H9 (cell line): ENCODE data around the gene PTGER2. TPM values are rescaled to one million over a fixed set of nuclear protein-coding genes. Genes with fewer than 3 reads are reported as not detected.

ENCODE experiments used
- DNase-seq: peaks from one replicate; pipeline ENCODE4 v3.0.0-alpha.2; 2017
- H2AFZ ChIP-seq: one replicate; pipeline ENCODE4 v1.6.1; 2013; ENCODE audit warnings: mild to moderate bottlenecking, low read length, control low read depth, moderate library complexity
- H2AK5ac ChIP-seq: 2 replicates; pipeline ENCODE4 v1.6.1; 2013; ENCODE audit warnings: low read length, control low read depth, mixed read lengths; ENCODE audit not compliant: insufficient read length
- H2BK120ac ChIP-seq: one replicate; pipeline ENCODE4 v1.6.1; 2013; ENCODE audit warnings: low read depth, mild to moderate bottlenecking, low read length, control low read depth, inconsistent platforms; ENCODE audit not compliant: poor library complexity, severe bottlenecking
- H2BK12ac ChIP-seq: 2 replicates; pipeline ENCODE4 v1.6.1; 2013; ENCODE audit warnings: low read length, control low read depth, mixed read lengths, low read depth; ENCODE audit not compliant: insufficient read length
- H2BK15ac ChIP-seq: 2 replicates; pipeline ENCODE4 v1.6.1; 2013; ENCODE audit warnings: low read depth, low read length, control low read depth
- H2BK20ac ChIP-seq: one replicate; pipeline ENCODE4 v1.6.1; 2013; ENCODE audit warnings: low read depth, mild to moderate bottlenecking, low read length, control low read depth, inconsistent platforms; ENCODE audit not compliant: poor library complexity, severe bottlenecking
- H2BK5ac ChIP-seq: 2 replicates; pipeline ENCODE4 v1.6.1; 2013; ENCODE audit warnings: low read length, control low read depth, mixed read lengths; ENCODE audit not compliant: insufficient read length
- H3K14ac ChIP-seq: 2 replicates; pipeline ENCODE4 v1.6.1; 2013; ENCODE audit warnings: low read length, control low read depth; ENCODE audit not compliant: insufficient read depth
- H3K18ac ChIP-seq: 2 replicates; pipeline ENCODE4 v1.6.1; 2013; ENCODE audit warnings: low read depth, mild to moderate bottlenecking, mixed read lengths, low read length, control low read depth; ENCODE audit not compliant: insufficient read length
- H3K23ac ChIP-seq: 2 replicates; pipeline ENCODE4 v1.6.1; 2013; ENCODE audit warnings: low read length, control low read depth, mixed read lengths, low read depth; ENCODE audit not compliant: insufficient read length
- H3K23me2 ChIP-seq: 2 replicates; pipeline ENCODE4 v1.6.1; 2013; ENCODE audit warnings: low read depth, mild to moderate bottlenecking, mixed read lengths, low read length, control low read depth; ENCODE audit not compliant: insufficient read length, poor library complexity, severe bottlenecking
- H3K27ac ChIP-seq: 2 replicates; pipeline ENCODE4 v1.5.1; 2013; ENCODE audit warnings: low read length, control low read depth, mixed read lengths, low read depth; ENCODE audit not compliant: insufficient read length
- H3K27me3 ChIP-seq: 2 replicates; pipeline ENCODE4 v1.6.1; 2013; ENCODE audit warnings: low read length, control low read depth, inconsistent platforms; ENCODE audit not compliant: insufficient read depth
- H3K4ac ChIP-seq: 2 replicates; pipeline ENCODE4 v1.6.1; 2013; ENCODE audit warnings: low read depth, mild to moderate bottlenecking, control low read depth, inconsistent platforms, low read length, moderate library complexity
- H3K4me1 ChIP-seq: 2 replicates; pipeline ENCODE4 v1.6.1; 2013; ENCODE audit warnings: low read length, control low read depth, inconsistent platforms; ENCODE audit not compliant: insufficient read depth
- H3K4me2 ChIP-seq: 2 replicates; pipeline ENCODE4 v1.6.1; 2013; ENCODE audit warnings: low read length, control low read depth, mixed read lengths; ENCODE audit not compliant: insufficient read length, insufficient read depth
- H3K56ac ChIP-seq: 2 replicates; pipeline ENCODE4 v1.6.1; 2013; ENCODE audit warnings: low read depth, mild to moderate bottlenecking, mixed read lengths, low read length, control low read depth; ENCODE audit not compliant: insufficient read length
- H3K79me1 ChIP-seq: 2 replicates; pipeline ENCODE4 v1.6.1; 2013; ENCODE audit warnings: low read depth, mild to moderate bottlenecking, moderate library complexity, low read length, control low read depth, inconsistent platforms; ENCODE audit not compliant: insufficient read depth, poor library complexity, severe bottlenecking
- H3K79me2 ChIP-seq: 2 replicates; pipeline ENCODE4 v1.6.1; 2013; ENCODE audit warnings: low read length, control low read depth, inconsistent platforms; ENCODE audit not compliant: insufficient read depth
- H3K9ac ChIP-seq: 2 replicates; pipeline ENCODE4 v1.6.1; 2013; ENCODE audit warnings: low read length, control low read depth, mixed read lengths; ENCODE audit not compliant: insufficient read length; ENCODE audit errors: extremely low read depth
- H3K9me3 ChIP-seq: one replicate; pipeline ENCODE4 v1.6.1; 2013; ENCODE audit warnings: low read depth, low read length, inconsistent platforms; ENCODE audit not compliant: control insufficient read depth
- H3T11ph ChIP-seq: one replicate; pipeline ENCODE4 v1.6.1; 2013; ENCODE audit warnings: mild to moderate bottlenecking, low read length, control low read depth, inconsistent platforms
- H4K20me1 ChIP-seq: one replicate; pipeline ENCODE4 v1.6.1; 2013; ENCODE audit not compliant: control insufficient read depth, insufficient read length, insufficient read depth
- H4K5ac ChIP-seq: 2 replicates; pipeline ENCODE4 v1.6.1; 2013; ENCODE audit warnings: low read depth, mild to moderate bottlenecking, mixed read lengths, low read length, control low read depth; ENCODE audit not compliant: insufficient read length
- H4K8ac ChIP-seq: replicated peaks from 2 replicates; pipeline ENCODE4 v1.6.1; 2013; ENCODE audit warnings: low read length, control low read depth, mixed read lengths, low read depth; ENCODE audit not compliant: insufficient read length
- H4K91ac ChIP-seq: 2 replicates; pipeline ENCODE4 v1.6.1; 2013; ENCODE audit warnings: low read depth, mild to moderate bottlenecking, moderate library complexity, mixed read lengths, low read length, control low read depth; ENCODE audit not compliant: insufficient read length
- H3K27ac Mint-ChIP-seq, 3 experiments: 2 replicates in 2 of 3; 3 replicates in 1 of 3; pipeline ENCODE4 v1.8.0; 2020 to 2021; ENCODE audit warnings: mixed read lengths in 3 of 3, mild to moderate bottlenecking in 1 of 3, moderate library complexity in 1 of 3
- H3K27me3 Mint-ChIP-seq: 2 replicates; pipeline ENCODE4 v1.8.0; 2021; ENCODE audit warnings: low read depth, mild to moderate bottlenecking, moderate library complexity, mixed read lengths
- H3K36me3 Mint-ChIP-seq, 3 experiments: 2 replicates in 2 of 3; 3 replicates in 1 of 3; pipeline ENCODE4 v1.8.0; 2020 to 2021; ENCODE audit warnings: low read depth in 3 of 3, mixed read lengths in 3 of 3; ENCODE audit not compliant: insufficient read depth in 1 of 3
- H3K4me1 Mint-ChIP-seq, 2 experiments: 2 replicates each; pipeline ENCODE4 v1.8.0; 2020; ENCODE audit warnings: mixed read lengths in 2 of 2
- H3K4me3 Mint-ChIP-seq, 2 experiments: 2 replicates in 1 of 2; 3 replicates in 1 of 2; pipeline ENCODE4 v1.8.0; 2020 to 2021; ENCODE audit warnings: mild to moderate bottlenecking in 2 of 2, mixed read lengths in 2 of 2, moderate library complexity in 1 of 2
- H3K9me3 Mint-ChIP-seq, 2 experiments: 2 replicates in 1 of 2; 3 replicates in 1 of 2; pipeline ENCODE4 v1.8.0; 2020; ENCODE audit warnings: mild to moderate bottlenecking in 2 of 2, mixed read lengths in 2 of 2, moderate library complexity in 1 of 2
- CTCF ChIP-seq: fragments of 200-600 bp; sonication (generic); conservative IDR thresholded peaks from 3 replicates; pipeline ENCODE4 v1.8.0; 2021; ENCODE audit warnings: antibody characterized with exemption, mild to moderate bottlenecking
- WGBS: extraction: QIAGEN DNeasy Blood & Tissue Kit; methylation state at CpG from one replicate; pipeline ENCODE4 v1.1.7; 2013; ENCODE audit warnings: missing lambda C conversion rate, low lambda C conversion rate, mixed read lengths; ENCODE audit not compliant: insufficient read length; ENCODE audit errors: extremely low coverage; 5-methylcytosine and 5-hydroxymethylcytosine counted together
- total RNA-seq: library from RNA; stranded (reverse); gene quantifications from 2 replicates; pipeline ENCODE4 v1.2.1, GENCODE V29; 2021

PTGER2 gene
- total RNA-seq, 1 experiment from 2014 or later: 1.0 TPM

- no peak overlapping the region for H3K23ac ChIP-seq
- no peak overlapping the region for H4K5ac ChIP-seq
- H2BK20ac ChIP-seq: no peak overlapping the region
- Mint-ChIP-seq H3K36me3 (no peaks in the 10 kb centered on the region; a peak in 1 of 7 replicates), H3K4me3 (no peak overlapping the region; a peak in 1 of 5 replicates), H3K27ac (no peak overlapping the region), H3K9me3 (no peaks in the 10 kb centered on the region), H3K27me3 (no peaks in the 10 kb centered on the region), H3K4me1 (peaks cover 32% of the 10 kb centered on the region in 2 experiments)
- no peak overlapping the region for H3K18ac ChIP-seq
- H3K23me2 ChIP-seq: no peaks in the 10 kb centered on the region
- H2BK12ac ChIP-seq: no peak overlapping the region
- no peaks in the 10 kb centered on the region for H3K79me1 ChIP-seq
- H3K79me2 ChIP-seq: no peaks in the 10 kb centered on the region
- no peaks in the 10 kb centered on the region for H3K27me3 ChIP-seq
- no peak overlapping the region for H4K91ac ChIP-seq
- H3K4ac ChIP-seq: no peak overlapping the region
- H3K9me3 ChIP-seq: no peaks in the 10 kb centered on the region
- H3K56ac ChIP-seq: no peak overlapping the region
- no peak overlapping the region for H3K14ac ChIP-seq
- DNase-seq: no peak
- H3K27ac ChIP-seq: no peak overlapping the region
- no peak overlapping the region for H2BK5ac ChIP-seq
- H2AK5ac ChIP-seq: no peak overlapping the region
- H3K4me2 ChIP-seq: no peak overlapping the region
- WGBS: no CpG with 5 or more reads among the region's 2 CpGs
- H3T11ph ChIP-seq: no peak overlapping the region
- TF ChIP-seq CTCF: no peak
- H3K4me1 ChIP-seq: peaks cover 9% of the 10 kb centered on the region; the same call in 1 of the 2 replicates
- H3K9ac ChIP-seq: no peak overlapping the region
- H2BK15ac ChIP-seq: no peak overlapping the region
- no peak overlapping the region for H4K8ac ChIP-seq
- no peak overlapping the region for H2AFZ ChIP-seq
- H2BK120ac ChIP-seq: no peak overlapping the region
- no peaks in the 10 kb centered on the region for H4K20me1 ChIP-seq
Measured at GRCh38 chr14:52283099-52283498, 31.0 kb upstream of the PTGER2 start.
